GM10847 (cell line): Measurements from ENCODE around the gene ERC1.

Source experiments
- POLR2A ChIP-seq: IDR thresholded peaks from 2 replicates; pipeline ENCODE4 v1.6.1; 2011; ENCODE audit not compliant: insufficient read length; ENCODE audit errors: extremely low read depth

ERC1 gene

GRCh38 chr12:1050059-1050707 lies 59.2 kb downstream of the ERC1 start:
- no peak for TF ChIP-seq POLR2A

GRCh38 chr12:1053690-1054089 lies 62.7 kb downstream of the ERC1 start:
- no peak for TF ChIP-seq POLR2A

- TF ChIP-seq POLR2A, result no peak
Observed at GRCh38 chr12:1054117-1054870, 63.3 kb downstream of the ERC1 start.

- no peak for TF ChIP-seq POLR2A
Observed at GRCh38 chr12:1056390-1056789, 65.4 kb downstream of the ERC1 start.

GRCh38 chr12:1058423-1058822 lies 67.4 kb downstream of the ERC1 start:
- no peak for TF ChIP-seq POLR2A

GRCh38 chr12:1059162-1059561 lies 68.1 kb downstream of the ERC1 start:
- TF ChIP-seq POLR2A, result no peak

- no peak for TF ChIP-seq POLR2A
Observed at GRCh38 chr12:1063852-1064251, 72.8 kb downstream of the ERC1 start.

- no peak for TF ChIP-seq POLR2A
Observed at GRCh38 chr12:1064317-1064716, 73.3 kb downstream of the ERC1 start.

GRCh38 chr12:1065629-1066028 lies 74.6 kb downstream of the ERC1 start:
- TF ChIP-seq POLR2A, result no peak

- no peak for TF ChIP-seq POLR2A
Observed at GRCh38 chr12:1069846-1070245, 78.8 kb downstream of the ERC1 start.

- no peak for TF ChIP-seq POLR2A
Observed at GRCh38 chr12:1071182-1071581, 80.2 kb downstream of the ERC1 start.

- TF ChIP-seq POLR2A, result no peak
Observed at GRCh38 chr12:1073652-1074051, 82.6 kb downstream of the ERC1 start.

GRCh38 chr12:1077036-1077803 lies 86.2 kb downstream of the ERC1 start:
- TF ChIP-seq POLR2A, result no peak

- TF ChIP-seq POLR2A, result no peak
Observed at GRCh38 chr12:1078002-1078401, 87.0 kb downstream of the ERC1 start.

GRCh38 chr12:1080520-1081223 lies 89.6 kb downstream of the ERC1 start:
- TF ChIP-seq POLR2A, result no peak

GRCh38 chr12:1083151-1083888 lies 92.3 kb downstream of the ERC1 start:
- TF ChIP-seq POLR2A, result no peak
